GM23338 (cell line): ENCODE results near the gene BCL2L13. TPM values are rescaled to one million over a fixed set of nuclear protein-coding genes. Genes with fewer than 3 reads are reported as not detected.

Source experiments
- EZH2phosphoT487 ChIP-seq: fragments of 200-600 bp; sonication (generic); IDR thresholded peaks from one replicate; pipeline ENCODE4 v1.8.1; 2018; ENCODE audit warnings: antibody characterized with exemption; ENCODE audit not compliant: unreplicated experiment
- REST ChIP-seq: IDR thresholded peaks from one replicate; pipeline ENCODE4 v1.6.1; 2018; ENCODE audit warnings: antibody characterized with exemption; ENCODE audit not compliant: unreplicated experiment
- ZNF114 ChIP-seq: fragments of 250-450 bp; sonication (Bioruptor Pico); IDR thresholded peaks from 2 replicates; pipeline ENCODE4 v1.5.0; 2020; ENCODE audit warnings: mild to moderate bottlenecking, moderate library complexity
- ZNF462 ChIP-seq: fragments of 250-450 bp; sonication (Bioruptor Pico); IDR thresholded peaks from 2 replicates; pipeline ENCODE4 v1.5.0; 2020; ENCODE audit warnings: mild to moderate bottlenecking, moderate library complexity
- polyA plus RNA-seq: library from polyadenylated mRNA; unstranded; fragments of >200 nt; fragmentation: Nextera tagmentation; extraction: Ambion mirVana; gene quantifications from 2 replicates; pipeline ENCODE4 v1.2.1, GENCODE V29; 2016
- total RNA-seq: library from RNA; depleted of rRNA; stranded (reverse); fragments of >200 nt; shearing (Covaris generic); gene quantifications from 2 replicates; pipeline ENCODE4 v1.2.3, GENCODE V29; 2014

The BCL2L13 gene
- total and polyA plus RNA-seq, 2 experiments from 2014 or later = 22.4 to 32.3 TPM

- TF ChIP-seq REST = no peak
- no peak for TF ChIP-seq ZNF114
- no peak for TF ChIP-seq ZNF462
- TF ChIP-seq EZH2phosphoT487 = no peak
Measured at GRCh38 chr22:17705951-17706900, 67.7 kb downstream of the BCL2L13 start (continued).
